HepG2 (cell line): ENCODE data around the gene KAZN. TPM values are rescaled to one million over a fixed set of nuclear protein-coding genes. Genes with fewer than 3 reads are reported as not detected.

Experiments used
- AGO2 ChIP-seq: fragments of 200-400 bp; formaldehyde crosslinking; optimal IDR thresholded peaks from 2 replicates; pipeline ENCODE3; 2017; ENCODE audit warnings: mild to moderate bottlenecking, low read depth, low read length, moderate library complexity
- ASH2L ChIP-seq: fragments of 300-600, 200-600 bp; sonication (generic); IDR thresholded peaks from 2 replicates; pipeline ENCODE4 v1.7.0; 2017; ENCODE audit warnings: low read depth, mild to moderate bottlenecking, moderate library complexity, mixed read lengths, low read length; ENCODE audit not compliant: insufficient read length
- BORCS8-MEF2B ChIP-seq: sonication (generic); formaldehyde crosslinking; IDR thresholded peaks from 2 replicates; pipeline ENCODE4 v1.8.0; 2022; ENCODE audit warnings: mild to moderate bottlenecking, missing genetic modification reagents
- CTCF ChIP-seq: sonication (generic); formaldehyde crosslinking; IDR thresholded peaks from 2 replicates; pipeline ENCODE4 v1.5.0; 2020; ENCODE audit warnings: mild to moderate bottlenecking, missing genetic modification reagents, moderate library complexity
- ELK4 ChIP-seq: sonication (generic); formaldehyde crosslinking; IDR thresholded peaks from 2 replicates; pipeline ENCODE4 v1.9.0; 2021; ENCODE audit warnings: missing genetic modification reagents, borderline replicate concordance
- KLF13 ChIP-seq: sonication (generic); formaldehyde crosslinking; IDR thresholded peaks from 2 replicates; pipeline ENCODE4 v1.4.0; 2020; ENCODE audit warnings: mild to moderate bottlenecking, missing genetic modification reagents
- LBX2 ChIP-seq: sonication (generic); formaldehyde crosslinking; IDR thresholded peaks from 2 replicates; pipeline ENCODE4 v1.5.0; 2020; ENCODE audit warnings: missing genetic modification reagents, mild to moderate bottlenecking, borderline replicate concordance
- POGZ ChIP-seq: sonication (generic); formaldehyde crosslinking; IDR thresholded peaks from 2 replicates; pipeline ENCODE4 v1.4.0; 2020; ENCODE audit warnings: mild to moderate bottlenecking, missing genetic modification reagents
- PTBP1 ChIP-seq: fragments of 200-400 bp; formaldehyde crosslinking; IDR thresholded peaks from 2 replicates; pipeline ENCODE4 v1.6.1; 2018; ENCODE audit warnings: low read length, low read depth; ENCODE audit not compliant: poor library complexity, severe bottlenecking
- RBM22 ChIP-seq: fragments of 200-400 bp; formaldehyde crosslinking; optimal IDR thresholded peaks from 2 replicates; pipeline ENCODE3; 2017; ENCODE audit warnings: mild to moderate bottlenecking, low read length, moderate library complexity
- SETDB1 ChIP-seq: sonication (generic); formaldehyde crosslinking; IDR thresholded peaks from 2 replicates; pipeline ENCODE4 v1.5.1; 2020; ENCODE audit warnings: missing genetic modification reagents, mild to moderate bottlenecking, borderline replicate concordance
- SP5 ChIP-seq: IDR thresholded peaks from 2 replicates; pipeline ENCODE4 v1.6.1; 2016; ENCODE audit warnings: low read depth, borderline replicate concordance
- ZFP91 ChIP-seq: sonication (generic); formaldehyde crosslinking; IDR thresholded peaks from 2 replicates; pipeline ENCODE4 v1.9.0; 2022; ENCODE audit warnings: missing genetic modification reagents, mild to moderate bottlenecking, borderline replicate concordance
- ZFX ChIP-seq: sonication (generic); formaldehyde crosslinking; IDR thresholded peaks from 2 replicates; pipeline ENCODE4 v1.4.0; 2020; ENCODE audit warnings: mild to moderate bottlenecking, low read depth, missing genetic modification reagents, moderate library complexity
- ZMAT3 ChIP-seq: sonication (generic); formaldehyde crosslinking; conservative IDR thresholded peaks from 2 replicates; pipeline ENCODE4 v1.7.0; 2021; ENCODE audit warnings: missing genetic modification reagents
- ZNF12 ChIP-seq: sonication (generic); formaldehyde crosslinking; IDR thresholded peaks from 2 replicates; pipeline ENCODE4 v1.5.0; 2020; ENCODE audit warnings: missing genetic modification reagents
- ZNF121 ChIP-seq: sonication (generic); formaldehyde crosslinking; IDR thresholded peaks from 2 replicates; pipeline ENCODE4 v1.5.0; 2020; ENCODE audit warnings: mild to moderate bottlenecking, missing genetic modification reagents
- ZNF205 ChIP-seq: IDR thresholded peaks from 2 replicates; pipeline ENCODE4 v1.6.1; 2018; ENCODE audit warnings: missing biosample characterization, missing genetic modification reagents
- ZNF24 ChIP-seq: fragments of 450-650 bp; IDR thresholded peaks from 2 replicates; pipeline ENCODE4 v1.6.1; 2017; ENCODE audit warnings: antibody characterized with exemption, mild to moderate bottlenecking
- ZNF326 ChIP-seq: sonication (generic); formaldehyde crosslinking; IDR thresholded peaks from 2 replicates; pipeline ENCODE4 v1.4.0; 2020; ENCODE audit warnings: missing genetic modification reagents, borderline replicate concordance
- ZNF329 ChIP-seq: sonication (generic); formaldehyde crosslinking; IDR thresholded peaks from 2 replicates; pipeline ENCODE4 v1.9.0; 2021; ENCODE audit warnings: low read depth, mild to moderate bottlenecking, missing genetic modification reagents
- ZNF549 ChIP-seq: sonication (generic); formaldehyde crosslinking; IDR thresholded peaks from 2 replicates; pipeline ENCODE4 v1.5.0; 2020; ENCODE audit warnings: missing genetic modification reagents
- ZNF747 ChIP-seq: sonication (generic); formaldehyde crosslinking; IDR thresholded peaks from 2 replicates; pipeline ENCODE4 v1.8.1; 2023; ENCODE audit warnings: missing genetic modification reagents, mild to moderate bottlenecking, borderline replicate concordance
- ZNF839 ChIP-seq: sonication (generic); formaldehyde crosslinking; IDR thresholded peaks from 2 replicates; pipeline ENCODE4 v1.4.0; 2020; ENCODE audit warnings: missing genetic modification reagents, mild to moderate bottlenecking, borderline replicate concordance
- ZSCAN20 ChIP-seq: sonication (generic); formaldehyde crosslinking; IDR thresholded peaks from 2 replicates; pipeline ENCODE4 v1.4.0; 2020; ENCODE audit warnings: missing genetic modification reagents, mild to moderate bottlenecking, borderline replicate concordance
- ZSCAN22 ChIP-seq: sonication (generic); formaldehyde crosslinking; IDR thresholded peaks from 2 replicates; pipeline ENCODE4 v1.4.0; 2020; ENCODE audit warnings: mild to moderate bottlenecking, missing genetic modification reagents
- polyA plus RNA-seq, 8 experiments: library from polyadenylated mRNA; depleted of rRNA in 3 of 8; stranded (reverse) in 7 of 8; unstranded in 1 of 8; fragments of >200 nt; fragmentation: Illumina TruSeq in 4 of 8; extraction: Trizol in 4 of 8; gene quantifications; 2 replicates each; pipeline versions ENCODE4 v1.2.1 to v1.2.3, GENCODE V29; 2011 to 2016; ENCODE audit warnings: low read depth in 4 of 8, missing spikeins in 1 of 8, mixed read lengths in 1 of 8; ENCODE audit not compliant: insufficient read depth in 1 of 8
- total RNA-seq, 5 experiments: library from RNA; depleted of rRNA; stranded (reverse); fragments of >200 nt; fragmentation: Illumina TruSeq; extraction: Trizol; gene quantifications; 2 replicates each; pipeline ENCODE4 v1.2.3, GENCODE V29; 2016; ENCODE audit warnings: low read depth in 1 of 5

The KAZN gene
- total and polyA plus RNA-seq, 2 of the 13 experiments (the other 11 are each of a cell fraction or from before 2014, with no cell fraction given), result 10.4 to 13.5 TPM

GRCh38 chr1:15151377-15151806 is 552.9 kb downstream of the KAZN start (continued):
- no peak for TF ChIP-seq BORCS8-MEF2B (CRISPR knock-in tag)
- peak; percentile 28 for TF ChIP-seq ASH2L
- peak; percentile 91 for TF ChIP-seq SP5 (CRISPR knock-in tag)
- no peak for TF ChIP-seq ZNF549 (CRISPR knock-in tag)
- no peak for TF ChIP-seq ZNF205 (CRISPR knock-in tag)
- TF ChIP-seq KLF13 (CRISPR knock-in tag), result no peak
- TF ChIP-seq ZNF839, result no peak
- TF ChIP-seq AGO2, result no peak
- TF ChIP-seq ZNF329 (CRISPR knock-in tag), result no peak
- TF ChIP-seq CTCF (CRISPR knock-in tag), result peak; percentile 24; the same call in 1 of the 2 replicates
- TF ChIP-seq ZFX (CRISPR knock-in tag), result peak; percentile 64; the same call in 1 of the 2 replicates
- TF ChIP-seq ZSCAN20 (CRISPR knock-in tag), result no peak
- TF ChIP-seq ZSCAN22 (CRISPR knock-in tag), result no peak
- TF ChIP-seq ZMAT3 (CRISPR knock-in tag), result 0 out of 2 replicates have a peak, but pooled peaks have one; percentile 48
- TF ChIP-seq ZFP91 (CRISPR knock-in tag), result no peak
- TF ChIP-seq PTBP1, result no peak
- no peak for TF ChIP-seq ZNF326
- peak; percentile 42; the same call in 1 of the 2 replicates for TF ChIP-seq ZNF747 (CRISPR knock-in tag)
- TF ChIP-seq LBX2 (CRISPR knock-in tag), result no peak
- no peak for TF ChIP-seq ZNF24
- no peak for TF ChIP-seq SETDB1 (CRISPR knock-in tag)
- TF ChIP-seq ZNF12 (CRISPR knock-in tag), result no peak
- TF ChIP-seq ELK4 (CRISPR knock-in tag), result no peak
- TF ChIP-seq ZNF121 (CRISPR knock-in tag), result no peak
- TF ChIP-seq RBM22, result no peak
- TF ChIP-seq POGZ, result peak; percentile 36; the same call in 1 of the 2 replicates
